SK-N-SH treated with all-trans-retinoic acid at 6 μM for 48 hours (cell line): Measurements from ENCODE around the gene DLG2.

Source experiments
- ATAC-seq: fragments of 200-7000 bp; cut with Tn5 transposase; 3 replicates; pipeline ENCODE4 v1.9.1; 2020; ENCODE audit warnings: mild to moderate bottlenecking, moderate library complexity
- ARNTL ChIP-seq: fragments of 450-650 bp; formaldehyde crosslinking; IDR thresholded peaks from 2 replicates; pipeline ENCODE4 v1.5.0; 2020; ENCODE audit warnings: low read depth, mild to moderate bottlenecking, moderate library complexity, borderline replicate concordance
- BACH2 ChIP-seq: fragments of 250-450 bp; sonication (Bioruptor Pico); IDR thresholded peaks from 2 replicates; pipeline ENCODE4 v1.9.0; 2021; ENCODE audit warnings: mild to moderate bottlenecking, borderline replicate concordance
- CSDC2 ChIP-seq: fragments of 250-450 bp; sonication (Bioruptor Pico); IDR thresholded peaks from 2 replicates; pipeline ENCODE4 v1.5.0; 2020; ENCODE audit warnings: mild to moderate bottlenecking, moderate library complexity
- ESRRG ChIP-seq: fragments of 250-450 bp; sonication (Bioruptor Pico); IDR thresholded peaks from 2 replicates; pipeline ENCODE4 v1.6.1; 2021; ENCODE audit warnings: mild to moderate bottlenecking
- GLIS3 ChIP-seq: fragments of 250-450 bp; sonication (Bioruptor Pico); IDR thresholded peaks from 2 replicates; pipeline ENCODE4 v1.5.0; 2020; ENCODE audit warnings: mild to moderate bottlenecking, moderate library complexity
- ISL1 ChIP-seq: fragments of 250-450 bp; sonication (Bioruptor Pico); IDR thresholded peaks from 2 replicates; pipeline ENCODE4 v2.1.2; 2022; ENCODE audit warnings: mild to moderate bottlenecking, moderate library complexity
- OSR1 ChIP-seq: fragments of 250-450 bp; sonication (Bioruptor Pico); IDR thresholded peaks from 2 replicates; pipeline ENCODE4 v1.8.0; 2022; ENCODE audit warnings: moderate library complexity, mild to moderate bottlenecking, inconsistent platforms
- PPARA ChIP-seq: fragments of 250-450 bp; sonication (Bioruptor Pico); IDR thresholded peaks from 2 replicates; pipeline ENCODE4 v1.5.0; 2020; ENCODE audit warnings: mild to moderate bottlenecking, borderline replicate concordance
- RARB ChIP-seq: fragments of 250-450 bp; sonication (Bioruptor Pico); IDR thresholded peaks from 2 replicates; pipeline ENCODE4 v1.8.0; 2021; ENCODE audit warnings: mild to moderate bottlenecking, moderate library complexity
- SNAI2 ChIP-seq: fragments of 250-450 bp; sonication (Bioruptor Pico); IDR thresholded peaks from 2 replicates; pipeline ENCODE4 v1.5.0; 2020; ENCODE audit warnings: mild to moderate bottlenecking, moderate library complexity
- TCF4 ChIP-seq: fragments of 250-450 bp; sonication (Bioruptor Pico); IDR thresholded peaks from 2 replicates; pipeline ENCODE4 v1.8.0; 2021; ENCODE audit warnings: mild to moderate bottlenecking, moderate library complexity, borderline replicate concordance
- TOX ChIP-seq: fragments of 250-450 bp; sonication (Bioruptor Pico); IDR thresholded peaks from 2 replicates; pipeline ENCODE4 v1.8.0; 2021; ENCODE audit warnings: mild to moderate bottlenecking, moderate library complexity, borderline replicate concordance
- ZC3H10 ChIP-seq: fragments of 250-450 bp; sonication (Bioruptor Pico); IDR thresholded peaks from 2 replicates; pipeline ENCODE4 v1.5.1; 2021; ENCODE audit warnings: mild to moderate bottlenecking, moderate library complexity
- ZFP3 ChIP-seq: fragments of 250-450 bp; sonication (Bioruptor Pico); IDR thresholded peaks from 2 replicates; pipeline ENCODE4 v1.5.0; 2020; ENCODE audit warnings: mild to moderate bottlenecking, moderate library complexity
- ZFP30 ChIP-seq: fragments of 450-650 bp; formaldehyde crosslinking; IDR thresholded peaks from 2 replicates; pipeline ENCODE4 v1.5.0; 2022; ENCODE audit warnings: mild to moderate bottlenecking, moderate library complexity
- ZNF565 ChIP-seq: fragments of 450-650 bp; formaldehyde crosslinking; conservative IDR thresholded peaks from 2 replicates; pipeline ENCODE4 v1.5.0; 2020; ENCODE audit warnings: low read depth, mild to moderate bottlenecking, moderate library complexity
- ZNF70 ChIP-seq: fragments of 450-650 bp; formaldehyde crosslinking; IDR thresholded peaks from 2 replicates; pipeline ENCODE4 v1.5.0; 2020; ENCODE audit warnings: mild to moderate bottlenecking, moderate library complexity
- ZNF8 ChIP-seq: fragments of 450-650 bp; formaldehyde crosslinking; IDR thresholded peaks from 2 replicates; pipeline ENCODE4 v1.5.0; 2020; ENCODE audit warnings: mild to moderate bottlenecking, moderate library complexity
- TF ChIP-seq, protein P1 (sequence below): fragments of 250-450 bp; sonication (Bioruptor Pico); IDR thresholded peaks from 2 replicates; pipeline ENCODE4 v1.8.0; 2020; ENCODE audit warnings: mild to moderate bottlenecking, moderate library complexity, borderline replicate concordance
- TF ChIP-seq, protein P2 (sequence below): fragments of 250-450 bp; sonication (Bioruptor Pico); IDR thresholded peaks from 2 replicates; pipeline ENCODE4 v1.8.0; 2021; ENCODE audit warnings: low read depth, mild to moderate bottlenecking, moderate library complexity, borderline replicate concordance
- TF ChIP-seq, protein P3 (sequence below): fragments of 250-450 bp; sonication (Bioruptor Pico); IDR thresholded peaks from 2 replicates; pipeline ENCODE4 v1.5.0; 2020; ENCODE audit warnings: mild to moderate bottlenecking, moderate library complexity

The DLG2 gene

DNA sequence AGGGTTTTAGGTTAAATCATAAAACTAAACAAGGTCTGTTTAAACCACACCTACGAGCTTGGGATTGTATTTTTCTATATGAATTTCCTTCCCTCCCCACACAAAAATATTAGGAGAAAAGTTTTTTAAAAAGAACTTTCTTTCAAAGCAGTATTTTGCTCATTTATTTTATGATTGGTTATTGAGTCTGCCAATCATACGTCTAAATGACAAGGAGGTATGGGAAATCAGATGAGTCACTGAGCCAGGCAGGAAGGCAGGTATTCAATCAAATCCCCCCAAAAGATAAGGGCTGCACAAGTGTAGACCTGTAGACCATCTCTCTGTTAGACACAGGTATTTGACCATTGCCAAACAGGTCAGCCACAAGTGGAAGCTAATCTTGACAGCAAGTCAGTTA is 1900.8 kb downstream of the DLG2 start:
- no peak for TF ChIP-seq ZFP3 (CRISPR knock-in tag)
- ATAC-seq = no peak

DNA sequence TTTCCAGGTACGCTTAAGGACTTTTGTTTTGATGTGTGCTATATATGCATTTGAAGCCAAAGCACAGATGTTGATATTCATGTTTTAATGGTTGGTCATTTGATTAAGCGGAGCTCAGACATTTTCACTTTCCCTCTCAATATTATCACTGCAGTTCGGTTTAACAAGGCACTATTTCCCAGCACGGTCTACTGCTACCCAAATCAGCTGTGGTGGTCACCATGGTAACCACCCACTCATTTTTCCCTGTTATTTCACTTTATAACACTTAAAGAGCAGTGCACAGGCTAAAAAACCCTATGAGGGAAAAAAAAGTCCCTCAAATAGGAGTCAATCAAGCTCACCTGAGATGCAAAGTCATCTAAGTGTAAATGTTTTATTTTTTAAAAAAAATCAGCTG is 1901.4 kb downstream of the DLG2 start:
- ATAC-seq = no peak
- TF ChIP-seq ARNTL (no peak), GLIS3 (CRISPR knock-in tag) (no peak), ZNF565 (CRISPR knock-in tag) (no peak), TOX (CRISPR knock-in tag) (no peak), BACH2 (no peak), TCF4 (no peak), ZFP3 (CRISPR knock-in tag) (no peak), OSR1 (CRISPR knock-in tag) (no peak), SNAI2 (CRISPR knock-in tag) (no peak), ZNF8 (CRISPR knock-in tag) (no peak), ISL1 (CRISPR knock-in tag) (no peak), ZNF70 (CRISPR knock-in tag) (no peak), ZFP30 (CRISPR knock-in tag) (no peak), PPARA (CRISPR knock-in tag) (no peak), ESRRG (no peak), ZC3H10 (CRISPR knock-in tag) (no peak), CSDC2 (CRISPR knock-in tag) (no peak)
- TF ChIP-seq, protein P1, sequence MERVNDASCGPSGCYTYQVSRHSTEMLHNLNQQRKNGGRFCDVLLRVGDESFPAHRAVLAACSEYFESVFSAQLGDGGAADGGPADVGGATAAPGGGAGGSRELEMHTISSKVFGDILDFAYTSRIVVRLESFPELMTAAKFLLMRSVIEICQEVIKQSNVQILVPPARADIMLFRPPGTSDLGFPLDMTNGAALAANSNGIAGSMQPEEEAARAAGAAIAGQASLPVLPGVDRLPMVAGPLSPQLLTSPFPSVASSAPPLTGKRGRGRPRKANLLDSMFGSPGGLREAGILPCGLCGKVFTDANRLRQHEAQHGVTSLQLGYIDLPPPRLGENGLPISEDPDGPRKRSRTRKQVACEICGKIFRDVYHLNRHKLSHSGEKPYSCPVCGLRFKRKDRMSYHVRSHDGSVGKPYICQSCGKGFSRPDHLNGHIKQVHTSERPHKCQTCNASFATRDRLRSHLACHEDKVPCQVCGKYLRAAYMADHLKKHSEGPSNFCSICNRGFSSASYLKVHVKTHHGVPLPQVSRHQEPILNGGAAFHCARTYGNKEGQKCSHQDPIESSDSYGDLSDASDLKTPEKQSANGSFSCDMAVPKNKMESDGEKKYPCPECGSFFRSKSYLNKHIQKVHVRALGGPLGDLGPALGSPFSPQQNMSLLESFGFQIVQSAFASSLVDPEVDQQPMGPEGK = no peak
- TF ChIP-seq, protein P2, sequence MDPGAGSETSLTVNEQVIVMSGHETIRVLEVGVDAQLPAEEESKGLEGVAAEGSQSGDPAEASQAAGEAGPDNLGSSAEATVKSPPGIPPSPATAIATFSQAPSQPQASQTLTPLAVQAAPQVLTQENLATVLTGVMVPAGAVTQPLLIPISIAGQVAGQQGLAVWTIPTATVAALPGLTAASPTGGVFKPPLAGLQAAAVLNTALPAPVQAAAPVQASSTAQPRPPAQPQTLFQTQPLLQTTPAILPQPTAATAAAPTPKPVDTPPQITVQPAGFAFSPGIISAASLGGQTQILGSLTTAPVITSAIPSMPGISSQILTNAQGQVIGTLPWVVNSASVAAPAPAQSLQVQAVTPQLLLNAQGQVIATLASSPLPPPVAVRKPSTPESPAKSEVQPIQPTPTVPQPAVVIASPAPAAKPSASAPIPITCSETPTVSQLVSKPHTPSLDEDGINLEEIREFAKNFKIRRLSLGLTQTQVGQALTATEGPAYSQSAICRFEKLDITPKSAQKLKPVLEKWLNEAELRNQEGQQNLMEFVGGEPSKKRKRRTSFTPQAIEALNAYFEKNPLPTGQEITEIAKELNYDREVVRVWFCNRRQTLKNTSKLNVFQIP = no peak
- TF ChIP-seq, protein P3, sequence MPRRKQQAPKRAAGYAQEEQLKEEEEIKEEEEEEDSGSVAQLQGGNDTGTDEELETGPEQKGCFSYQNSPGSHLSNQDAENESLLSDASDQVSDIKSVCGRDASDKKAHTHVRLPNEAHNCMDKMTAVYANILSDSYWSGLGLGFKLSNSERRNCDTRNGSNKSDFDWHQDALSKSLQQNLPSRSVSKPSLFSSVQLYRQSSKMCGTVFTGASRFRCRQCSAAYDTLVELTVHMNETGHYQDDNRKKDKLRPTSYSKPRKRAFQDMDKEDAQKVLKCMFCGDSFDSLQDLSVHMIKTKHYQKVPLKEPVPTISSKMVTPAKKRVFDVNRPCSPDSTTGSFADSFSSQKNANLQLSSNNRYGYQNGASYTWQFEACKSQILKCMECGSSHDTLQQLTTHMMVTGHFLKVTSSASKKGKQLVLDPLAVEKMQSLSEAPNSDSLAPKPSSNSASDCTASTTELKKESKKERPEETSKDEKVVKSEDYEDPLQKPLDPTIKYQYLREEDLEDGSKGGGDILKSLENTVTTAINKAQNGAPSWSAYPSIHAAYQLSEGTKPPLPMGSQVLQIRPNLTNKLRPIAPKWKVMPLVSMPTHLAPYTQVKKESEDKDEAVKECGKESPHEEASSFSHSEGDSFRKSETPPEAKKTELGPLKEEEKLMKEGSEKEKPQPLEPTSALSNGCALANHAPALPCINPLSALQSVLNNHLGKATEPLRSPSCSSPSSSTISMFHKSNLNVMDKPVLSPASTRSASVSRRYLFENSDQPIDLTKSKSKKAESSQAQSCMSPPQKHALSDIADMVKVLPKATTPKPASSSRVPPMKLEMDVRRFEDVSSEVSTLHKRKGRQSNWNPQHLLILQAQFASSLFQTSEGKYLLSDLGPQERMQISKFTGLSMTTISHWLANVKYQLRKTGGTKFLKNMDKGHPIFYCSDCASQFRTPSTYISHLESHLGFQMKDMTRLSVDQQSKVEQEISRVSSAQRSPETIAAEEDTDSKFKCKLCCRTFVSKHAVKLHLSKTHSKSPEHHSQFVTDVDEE = no peak

DNA sequence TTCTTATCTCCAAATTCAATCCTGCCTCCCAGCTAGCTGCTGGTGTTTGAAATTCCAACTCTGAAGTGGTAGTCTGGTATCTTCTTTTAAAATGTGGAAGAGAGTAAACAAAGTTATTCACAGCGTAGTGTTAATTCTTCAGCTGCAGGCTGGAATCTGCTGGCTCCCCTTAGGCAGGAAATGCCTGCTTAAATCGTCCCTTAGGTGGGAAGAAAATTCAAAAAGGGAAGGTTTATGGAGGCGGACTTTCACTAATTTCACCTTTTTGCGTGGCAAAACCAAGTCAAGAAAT is 1901.9 kb downstream of the DLG2 start:
- no peak for TF ChIP-seq CSDC2 (CRISPR knock-in tag)
- TF ChIP-seq, protein P3 = no peak
- TF ChIP-seq, all 23 proteins: peak for 0
- no peak for ATAC-seq

DNA sequence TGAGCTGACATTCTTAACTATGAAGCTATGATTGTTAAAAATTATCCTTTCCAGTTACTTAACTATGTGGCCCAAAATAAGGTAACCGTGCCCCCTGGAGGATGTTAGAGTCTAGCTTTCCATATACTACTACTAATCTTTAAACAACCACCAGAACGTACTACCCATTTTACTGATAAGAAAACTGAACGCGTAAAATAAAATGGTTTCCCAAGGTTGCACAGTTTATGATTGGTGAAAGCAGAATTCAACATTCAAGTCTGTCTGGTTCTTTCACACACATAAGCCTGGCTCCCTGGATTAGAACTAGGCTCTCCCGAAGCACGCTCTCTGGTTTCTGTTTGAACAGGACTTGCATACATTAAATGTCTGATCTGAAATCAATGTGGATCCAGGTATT is 1903.1 kb downstream of the DLG2 start:
- peak; percentile 93 for ATAC-seq

More for the DNA sequence above, 1903.1 kb downstream of the DLG2 start:
- TF ChIP-seq PPARA (CRISPR knock-in tag) (no peak), GLIS3 (CRISPR knock-in tag) (no peak), ESRRG (no peak), BACH2 (no peak), OSR1 (CRISPR knock-in tag) (no peak), TCF4 (no peak), RARB (no peak), ZNF8 (CRISPR knock-in tag) (no peak), CSDC2 (CRISPR knock-in tag) (no peak), TOX (CRISPR knock-in tag) (no peak), ZFP30 (CRISPR knock-in tag) (no peak), ISL1 (CRISPR knock-in tag) (no peak), ZNF565 (CRISPR knock-in tag) (no peak), ZNF70 (CRISPR knock-in tag) (no peak), ZC3H10 (CRISPR knock-in tag) (no peak), SNAI2 (CRISPR knock-in tag) (no peak), ZFP3 (CRISPR knock-in tag) (no peak)
- TF ChIP-seq, protein P2 = no peak
- TF ChIP-seq, all 23 proteins: peak for 0
